H1 (cell line): Measurements from ENCODE around the gene CFAP61. TPM values are rescaled to one million over a fixed set of nuclear protein-coding genes. Genes with fewer than 3 reads are reported as not detected.

Source experiments
- CTCF ChIA-PET: fragments of 300-600 bp; sonication (Branson Sonifier 250); formaldehyde crosslinking; loops from one replicate; lab custom pipeline; 2021; ENCODE audit not compliant: partially characterized antibody; lab: Charles Lee
- POLR2A ChIA-PET: fragments of 300-600 bp; sonication (Branson Sonifier 250); formaldehyde crosslinking; loops from one replicate; lab custom pipeline; 2021; ENCODE audit warnings: inconsistent platforms; ENCODE audit not compliant: partially characterized antibody; lab: Charles Lee
- DNase-seq, 2 experiments: peaks; one replicate each; pipeline versions ENCODE4 v3.0.0 to v3.0.0-alpha.2; 2010 to 2022; ENCODE audit warnings: low spot score in 2 of 2, low read depth in 1 of 2, mixed read lengths in 1 of 2
- FAIRE-seq: peaks from 2 replicates; lab custom pipeline; 2011; peaks lifted over from hg19 to GRCh38; lab: Jason Lieb, UNC
- H2AFZ ChIP-seq: 2 replicates; pipeline ENCODE4 v1.8.1; 2012; ENCODE audit warnings: low read length, inconsistent platforms
- H2AK5ac ChIP-seq: 2 replicates; pipeline ENCODE4 v1.6.1; 2013; ENCODE audit warnings: low read depth, low read length
- H2BK120ac ChIP-seq: replicated peaks from 2 replicates; pipeline ENCODE3; 2013; ENCODE audit warnings: low read depth, low read length, inconsistent platforms
- H2BK12ac ChIP-seq: 2 replicates; pipeline ENCODE4 v1.6.1; 2013; ENCODE audit warnings: low read depth, low read length
- H2BK15ac ChIP-seq: 2 replicates; pipeline ENCODE4 v1.6.1; 2013; ENCODE audit warnings: low read length
- H2BK20ac ChIP-seq: 2 replicates; pipeline ENCODE4 v1.6.1; 2013; ENCODE audit warnings: low read length
- H2BK5ac ChIP-seq: 2 replicates; pipeline ENCODE4 v1.6.1; 2013; ENCODE audit warnings: low read depth, low read length
- H3K14ac ChIP-seq: 2 replicates; pipeline ENCODE4 v1.6.1; 2013; ENCODE audit warnings: inconsistent platforms; ENCODE audit not compliant: insufficient read length
- H3K18ac ChIP-seq: 2 replicates; pipeline ENCODE4 v1.6.1; 2013; ENCODE audit warnings: low read length; ENCODE audit errors: extremely low read depth
- H3K23ac ChIP-seq: 2 replicates; pipeline ENCODE4 v1.6.1; 2013; ENCODE audit warnings: inconsistent platforms; ENCODE audit not compliant: insufficient read length
- H3K23me2 ChIP-seq: 2 replicates; pipeline ENCODE4 v1.6.1; 2013; ENCODE audit warnings: low read depth, low read length
- H3K27ac ChIP-seq: 2 replicates; pipeline ENCODE4 v1.6.1; 2011; ENCODE audit warnings: low read depth, low read length, inconsistent platforms
- H3K27me3 ChIP-seq, 4 experiments: replicated peaks in 1 of 4; 1 replicate in 1 of 4; 2 replicates in 3 of 4; pipeline versions ENCODE4 v1.6.1 to v1.8.1; 2011 to 2013; ENCODE audit warnings: low read length in 3 of 4, mild to moderate bottlenecking in 3 of 4, inconsistent platforms in 2 of 4, mixed read lengths in 2 of 4, moderate library complexity in 1 of 4; ENCODE audit not compliant: control insufficient read depth in 3 of 4, insufficient read depth in 3 of 4; ENCODE audit errors: extremely low read depth in 1 of 4
- H3K36me3 ChIP-seq, 4 experiments: 2 replicates each; pipeline versions ENCODE4 v1.6.1 to v1.8.1; 2011 to 2013; ENCODE audit warnings: mild to moderate bottlenecking in 4 of 4, low read length in 3 of 4, moderate library complexity in 2 of 4, control low read depth in 1 of 4, inconsistent platforms in 1 of 4; ENCODE audit not compliant: insufficient read depth in 4 of 4, control insufficient read depth in 2 of 4
- H3K4ac ChIP-seq: replicated peaks from 2 replicates; pipeline ENCODE3; 2013; ENCODE audit warnings: low read length, low read depth, mixed read lengths, inconsistent platforms; ENCODE audit not compliant: insufficient read length
- H3K4me1 ChIP-seq, 4 experiments: replicated peaks in 1 of 4; 1 replicate in 1 of 4; 2 replicates in 3 of 4; pipeline versions ENCODE4 v1.6.1 to v1.8.1; 2011 to 2013; ENCODE audit warnings: low read length in 3 of 4, inconsistent platforms in 2 of 4, mixed read lengths in 1 of 4; ENCODE audit not compliant: insufficient read depth in 4 of 4, control insufficient read depth in 3 of 4
- H3K4me2 ChIP-seq, 2 experiments: 2 replicates each; pipeline versions ENCODE4 v1.6.1 to v1.8.1; 2011 to 2013; ENCODE audit warnings: low read depth in 2 of 2, low read length in 2 of 2, control low read depth in 1 of 2, inconsistent platforms in 1 of 2, mild to moderate bottlenecking in 1 of 2; ENCODE audit not compliant: insufficient read depth in 1 of 2
- H3K4me3 ChIP-seq, 4 experiments: fragments of 200-600, 300-600 bp in 1 of 4; sonication (generic), shearing (Covaris generic), sonication (Bioruptor Twin) in 1 of 4; 2 replicates each; pipeline versions ENCODE4 v1.5.1 to v1.8.1; 2011 to 2016; ENCODE audit warnings: low read length in 4 of 4, low read depth in 3 of 4, control low read depth in 2 of 4, inconsistent platforms in 2 of 4, mild to moderate bottlenecking in 2 of 4, mixed read lengths in 1 of 4, moderate library complexity in 1 of 4; ENCODE audit not compliant: insufficient read depth in 2 of 4; ENCODE audit errors: extremely low read depth in 1 of 4
- H3K56ac ChIP-seq: replicated peaks from 2 replicates; pipeline ENCODE3; 2013; ENCODE audit warnings: low read depth, mild to moderate bottlenecking, mixed read lengths, low read length, inconsistent platforms; ENCODE audit not compliant: insufficient read length
- H3K79me1 ChIP-seq: 2 replicates; pipeline ENCODE4 v1.6.1; 2013; ENCODE audit warnings: low read depth, low read length, control low read depth
- H3K79me2 ChIP-seq, 2 experiments: 2 replicates each; pipeline versions ENCODE4 v1.6.1 to v1.8.1; 2012 to 2013; ENCODE audit warnings: low read length in 2 of 2, mild to moderate bottlenecking in 2 of 2, inconsistent platforms in 1 of 2; ENCODE audit not compliant: insufficient read depth in 2 of 2, control insufficient read depth in 1 of 2
- H3K9ac ChIP-seq, 4 experiments: replicated peaks in 1 of 4; 1 replicate in 1 of 4; 2 replicates in 3 of 4; pipeline versions ENCODE4 v1.6.1 to v1.8.1; 2011 to 2013; ENCODE audit warnings: low read depth in 3 of 4, low read length in 3 of 4, control low read depth in 2 of 4, mild to moderate bottlenecking in 2 of 4, moderate library complexity in 2 of 4, inconsistent platforms in 1 of 4; ENCODE audit errors: extremely low read depth in 1 of 4
- H3K9me3 ChIP-seq, 2 experiments: 2 replicates each; pipeline versions ENCODE4 v1.6.1 to v1.8.1; 2012 to 2013; ENCODE audit warnings: mild to moderate bottlenecking in 2 of 2, moderate library complexity in 2 of 2, control low read depth in 1 of 2, inconsistent platforms in 1 of 2, low read depth in 1 of 2, low read length in 1 of 2, mixed read lengths in 1 of 2; ENCODE audit not compliant: insufficient read depth in 2 of 2
- H4K20me1 ChIP-seq, 2 experiments: replicated peaks in 1 of 2; 2 replicates each; pipeline versions ENCODE3 to v1.8.1; 2011 to 2013; ENCODE audit warnings: inconsistent platforms in 2 of 2, low read length in 2 of 2, mild to moderate bottlenecking in 1 of 2; ENCODE audit not compliant: insufficient read depth in 2 of 2, control insufficient read depth in 1 of 2
- H4K5ac ChIP-seq: 2 replicates; pipeline ENCODE4 v1.6.1; 2013; ENCODE audit warnings: low read length, low read depth, mixed read lengths, inconsistent platforms; ENCODE audit not compliant: insufficient read length
- H4K8ac ChIP-seq: 2 replicates; pipeline ENCODE4 v1.8.0; 2013; ENCODE audit warnings: mild to moderate bottlenecking, moderate library complexity, low read length, inconsistent platforms; ENCODE audit not compliant: insufficient read depth; ENCODE audit errors: extremely low read depth
- H4K91ac ChIP-seq: replicated peaks from 2 replicates; pipeline ENCODE3; 2013; ENCODE audit warnings: low read length, mixed read lengths, inconsistent platforms; ENCODE audit not compliant: insufficient read length
- HDAC6 ChIP-seq: IDR thresholded peaks from one replicate; pipeline ENCODE4 v1.7.1; 2012; ENCODE audit warnings: low read depth, mild to moderate bottlenecking, inconsistent platforms, low read length, moderate library complexity
- ZNF274 ChIP-seq: IDR thresholded peaks from 2 replicates; pipeline ENCODE4 v1.7.0; 2012; ENCODE audit warnings: low read length, borderline replicate concordance; ENCODE audit errors: extremely low read depth
- WGBS, 2 experiments: shearing (Covaris generic) in 1 of 2; methylation state at CpG; one replicate each; pipeline versions ENCODE4 v1.1.6 to v1.1.7; 2013 to 2015; ENCODE audit warnings: low lambda C conversion rate in 2 of 2, mixed read lengths in 2 of 2, inconsistent platforms in 1 of 2, low coverage in 1 of 2, missing lambda C conversion rate in 1 of 2; ENCODE audit not compliant: insufficient replicate concordance in 2 of 2, insufficient coverage in 1 of 2, insufficient read length in 1 of 2; ENCODE audit errors: extremely low coverage in 1 of 2, missing lambda C conversion rate in 1 of 2; 5-methylcytosine and 5-hydroxymethylcytosine counted together
- polyA plus RNA-seq, 7 experiments: library from polyadenylated mRNA; depleted of rRNA in 3 of 7; stranded (reverse) in 5 of 7; unstranded in 2 of 7; fragments of >200 nt in 5 of 7; fragments of 200-250 nt in 2 of 7; gene quantifications; 1 replicate in 5 of 7; 2 replicates in 1 of 7; 4 replicates in 1 of 7; pipeline versions ENCODE4 v1.2.1 to v1.2.3, GENCODE V29; 2011 to 2013; ENCODE audit warnings: missing spikeins in 2 of 7, mixed read lengths in 2 of 7
- total RNA-seq: library from RNA; stranded (reverse); fragmentation: NEBNext Ultra II Directional; extraction: Animal tissue kit (Norgen Biotek cat#: 25700); gene quantifications from 2 replicates; pipeline ENCODE4 v1.2.1, GENCODE V29; 2021

Gene CFAP61
- total and polyA plus RNA-seq, 2 of the 8 experiments (the other 6 are each of a cell fraction or from before 2014, with no cell fraction given), result 0.29 to 0.61 TPM

- Histone ChIP-seq H3K56ac (no peak overlapping the region), H3K79me1 (no peaks in the 10 kb centered on the region), H3K27me3 (no peaks in the 10 kb centered on the region), H3K4ac (no peak overlapping the region), H3K14ac (no peak overlapping the region), H3K4me3 (no peak overlapping the region), H3K36me3 (no peaks in the 10 kb centered on the region), H3K4me1 (no peaks in the 10 kb centered on the region), H3K23me2 (no peaks in the 10 kb centered on the region), H3K9me3 (peaks cover 12 to 18% of the 10 kb centered on the region in 2 experiments), H3K4me2 (no peak overlapping the region), H3K9ac (no peak overlapping the region), H2AFZ (no peak overlapping the region), H2BK5ac (no peak overlapping the region), H3K18ac (no peak overlapping the region), H2BK12ac (no peak overlapping the region), H2BK15ac (no peak overlapping the region), H3K23ac (no peak overlapping the region), H3K27ac (no peak overlapping the region), H2BK120ac (no peak overlapping the region), H4K8ac (no peak overlapping the region), H3K79me2 (no peaks in the 10 kb centered on the region), H4K91ac (no peak overlapping the region), H4K20me1 (no peaks in the 10 kb centered on the region), H2AK5ac (no peak overlapping the region), H4K5ac (no peak overlapping the region), H2BK20ac (no peak overlapping the region)
- no peak for FAIRE-seq
- ChIA-PET CTCF (interaction anchor here (0.9 to 2.2 kb wide), 2 partner anchors 10 to 25 kb away, joined by 3 to 22 read pairs; no protein-coding TSS in a partner anchor), POLR2A (no interaction called here)
- no peak for TF ChIP-seq ZNF274
- no peak for TF ChIP-seq HDAC6
- DNase-seq, result no peak
- WGBS, 2 experiments, result 87% methylated on average over 15 of the region's 15 CpGs; no CpG with 5 or more reads in 1 of the 2 experiments
Measured at GRCh38 chr20:20246996-20247633, 194.8 kb downstream of the CFAP61 start.
